D721Med (cell line): ENCODE data around the gene ARID1B.
A peak's percentile ranks its signal among the peaks of the same experiment; 100 is the strongest.

Experiments
- DNase-seq: peaks from one replicate; pipeline ENCODE4 v3.0.0; 2011; ENCODE audit warnings: low spot score; ENCODE audit not compliant: insufficient read length
- FAIRE-seq: peaks from 2 replicates; lab custom pipeline; 2011; peaks lifted over from hg19 to GRCh38; lab: Jason Lieb, UNC
- TF ChIP-seq, protein P1 (sequence below): IDR thresholded peaks from 2 replicates; pipeline ENCODE4 v1.5.1; 2012; ENCODE audit warnings: mild to moderate bottlenecking, control low read depth; ENCODE audit not compliant: insufficient read depth; ENCODE audit errors: missing control alignments

The ARID1B gene

DNA sequence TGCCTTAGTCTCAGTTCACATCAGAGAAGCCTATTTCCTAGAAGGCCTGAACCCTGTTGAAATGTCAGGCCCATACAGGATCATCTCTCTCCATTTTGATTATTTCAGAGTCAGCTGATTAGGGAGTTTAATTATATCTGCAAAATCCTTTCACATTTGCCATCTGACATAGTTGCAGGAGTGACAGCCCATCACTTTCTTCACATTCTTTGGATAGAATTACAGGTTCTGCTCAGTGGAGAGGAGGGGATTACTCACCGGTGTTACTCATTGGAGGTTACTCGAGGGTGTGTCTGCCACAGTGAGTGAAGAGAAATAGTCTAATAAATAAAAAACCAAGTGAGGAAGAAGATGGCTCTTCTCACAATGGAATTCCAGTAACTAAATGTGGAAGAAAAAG lies 329.3 kb downstream of the ARID1B start:
- no peak for DNase-seq
- TF ChIP-seq, protein P1, sequence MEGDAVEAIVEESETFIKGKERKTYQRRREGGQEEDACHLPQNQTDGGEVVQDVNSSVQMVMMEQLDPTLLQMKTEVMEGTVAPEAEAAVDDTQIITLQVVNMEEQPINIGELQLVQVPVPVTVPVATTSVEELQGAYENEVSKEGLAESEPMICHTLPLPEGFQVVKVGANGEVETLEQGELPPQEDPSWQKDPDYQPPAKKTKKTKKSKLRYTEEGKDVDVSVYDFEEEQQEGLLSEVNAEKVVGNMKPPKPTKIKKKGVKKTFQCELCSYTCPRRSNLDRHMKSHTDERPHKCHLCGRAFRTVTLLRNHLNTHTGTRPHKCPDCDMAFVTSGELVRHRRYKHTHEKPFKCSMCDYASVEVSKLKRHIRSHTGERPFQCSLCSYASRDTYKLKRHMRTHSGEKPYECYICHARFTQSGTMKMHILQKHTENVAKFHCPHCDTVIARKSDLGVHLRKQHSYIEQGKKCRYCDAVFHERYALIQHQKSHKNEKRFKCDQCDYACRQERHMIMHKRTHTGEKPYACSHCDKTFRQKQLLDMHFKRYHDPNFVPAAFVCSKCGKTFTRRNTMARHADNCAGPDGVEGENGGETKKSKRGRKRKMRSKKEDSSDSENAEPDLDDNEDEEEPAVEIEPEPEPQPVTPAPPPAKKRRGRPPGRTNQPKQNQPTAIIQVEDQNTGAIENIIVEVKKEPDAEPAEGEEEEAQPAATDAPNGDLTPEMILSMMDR: no peak
- no peak for FAIRE-seq

DNA sequence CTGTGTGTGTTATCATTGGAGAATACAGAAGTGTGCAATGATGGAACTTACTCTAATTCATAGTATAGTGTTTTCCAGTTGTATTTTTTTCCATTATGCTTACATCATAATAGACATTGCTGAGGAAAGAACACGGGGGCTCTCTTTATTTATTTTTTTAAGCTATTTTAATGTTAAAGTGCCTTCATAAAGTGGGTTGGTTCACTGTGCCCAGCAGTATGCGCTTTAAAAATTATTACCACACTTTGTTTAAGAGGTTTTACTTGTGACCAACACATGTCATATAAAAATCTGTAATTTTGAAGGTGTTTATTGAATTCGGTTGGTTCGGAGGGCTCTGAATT lies 330.4 kb downstream of the ARID1B start:
- TF ChIP-seq, protein P1: no peak
- FAIRE-seq: no peak
- no peak for DNase-seq

DNA sequence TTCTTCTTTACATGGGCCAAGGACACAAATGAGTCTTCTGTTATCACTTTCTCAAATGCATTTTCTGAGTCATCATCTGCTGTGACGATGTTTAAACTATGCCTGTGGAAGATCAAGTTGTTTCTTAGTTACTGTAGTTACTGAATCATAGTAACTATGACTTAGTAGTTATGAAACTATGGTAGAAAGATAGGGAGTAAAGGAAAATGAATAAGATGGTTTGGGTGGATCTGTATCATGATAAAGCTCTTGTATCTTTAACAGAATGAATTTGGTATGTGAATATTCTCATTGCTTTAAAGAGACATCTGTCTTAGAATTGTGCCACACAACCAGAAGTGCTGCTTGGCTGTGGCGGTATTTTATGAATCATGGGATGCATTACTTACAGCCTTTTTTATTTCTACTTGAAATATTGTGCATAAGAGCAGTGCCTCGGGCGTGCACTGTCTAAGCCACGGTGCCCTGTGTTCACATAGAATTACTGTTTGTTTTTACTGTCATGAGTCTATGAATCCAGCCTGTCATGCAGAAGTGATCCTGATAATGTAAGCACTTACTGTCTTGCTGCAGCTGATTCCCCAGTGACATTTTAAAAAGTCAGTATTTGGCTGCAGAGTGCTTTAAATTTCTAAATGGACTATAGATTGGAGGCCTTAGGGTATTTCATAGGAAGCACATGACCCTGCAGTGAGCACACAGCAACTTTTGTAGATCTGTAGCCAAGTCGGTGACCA lies 330.9 kb downstream of the ARID1B start:
- no peak for DNase-seq
- TF ChIP-seq, protein P1: no peak
- peak; percentile 35 for FAIRE-seq

DNA sequence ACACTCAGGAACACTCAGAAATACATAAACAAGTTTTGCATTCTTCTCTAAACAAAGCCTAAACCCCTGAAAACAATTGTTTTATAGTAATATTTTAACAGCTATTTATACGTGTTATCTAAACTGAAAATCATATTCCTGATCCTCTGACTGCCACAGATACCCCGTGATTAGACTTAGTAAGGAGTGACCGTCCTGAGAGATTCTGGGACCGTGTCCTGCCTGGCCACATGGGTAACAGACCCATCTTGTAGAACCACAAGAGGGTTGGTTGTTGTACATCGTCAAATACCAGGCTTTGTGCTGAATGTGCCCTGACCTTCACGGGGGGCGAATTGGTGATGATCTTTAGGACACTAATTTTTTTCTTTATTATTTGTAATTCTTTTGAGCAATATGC lies 331.7 kb downstream of the ARID1B start:
- no peak for DNase-seq
- FAIRE-seq: no peak
- TF ChIP-seq, protein P1: no peak

DNA sequence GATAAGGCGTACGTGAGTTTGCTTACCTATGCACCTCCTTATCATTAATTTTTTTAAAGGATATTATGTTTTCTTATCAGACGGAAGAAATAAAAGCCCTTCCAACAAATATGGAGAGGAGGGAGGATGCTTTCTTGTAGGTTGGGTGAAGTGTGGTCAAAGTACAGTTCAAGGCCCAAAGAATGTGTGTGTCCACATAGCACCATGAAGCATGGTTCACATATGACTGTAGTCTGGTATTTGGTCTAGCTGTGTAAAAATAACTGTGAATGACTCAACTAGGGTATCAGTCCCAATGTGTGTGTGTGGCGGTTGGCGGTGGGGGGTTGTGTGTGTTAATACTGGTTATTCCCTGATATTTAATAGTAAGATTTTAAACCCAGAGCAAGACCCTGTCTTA lies 333.4 kb downstream of the ARID1B start:
- DNase-seq: no peak
- TF ChIP-seq, protein P1: no peak
- no peak for FAIRE-seq

DNA sequence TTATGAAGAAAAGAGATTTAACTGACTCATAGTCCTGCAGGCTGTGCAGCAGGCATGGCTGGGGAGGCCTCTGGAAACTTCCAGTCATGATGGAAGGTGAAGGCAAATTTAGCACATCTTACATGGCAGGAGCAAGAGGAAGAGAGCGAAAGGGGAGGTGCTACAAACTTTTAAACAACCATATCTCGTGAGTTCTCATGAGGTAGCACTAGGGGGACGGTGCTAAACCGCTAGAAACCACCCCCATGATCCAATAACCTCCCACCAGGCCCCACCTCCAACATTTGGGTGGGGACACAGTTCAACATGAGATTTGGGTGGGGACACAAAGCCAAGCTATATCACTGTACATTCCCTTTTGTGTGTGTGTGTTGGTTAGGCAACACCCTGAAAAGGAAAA lies 336.2 kb downstream of the ARID1B start:
- TF ChIP-seq, protein P1: no peak
- FAIRE-seq (no peak), DNase-seq (no peak)

DNA sequence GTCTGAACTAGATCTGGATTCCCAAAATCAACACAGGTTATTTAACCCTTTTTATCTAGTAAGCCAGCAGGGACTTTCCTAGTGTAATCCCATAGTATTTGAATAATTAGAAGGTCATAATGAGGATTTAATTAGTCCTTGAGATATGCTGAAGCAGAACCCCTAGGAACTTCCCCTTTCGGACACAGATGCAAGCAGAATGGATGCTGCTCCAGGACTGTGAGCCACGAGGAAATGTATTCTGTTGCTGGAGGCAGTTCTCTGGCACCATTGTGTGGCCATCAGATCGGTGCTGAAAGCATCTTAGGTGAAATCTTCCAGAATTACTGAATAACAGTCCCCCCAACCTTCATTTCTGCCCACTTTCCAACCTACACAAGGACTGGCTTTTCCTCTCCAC lies 339.2 kb downstream of the ARID1B start:
- no peak for DNase-seq
- FAIRE-seq: no peak
- TF ChIP-seq, protein P1: no peak
